Mesenchymal stem cell (in vitro differentiated cells and primary cell): ENCODE results near the gene TMPRSS5.

Experiments
- DNase-seq: peaks from one replicate; pipeline ENCODE4 v3.0.0-alpha.2; 2013
- H2AFZ ChIP-seq: one replicate; pipeline ENCODE4 v1.6.1; 2013; ENCODE audit warnings: low read depth, mild to moderate bottlenecking, control low read depth, inconsistent platforms, low read length, moderate library complexity
- H2AK5ac ChIP-seq: 2 replicates; pipeline ENCODE4 v1.6.1; 2013; ENCODE audit warnings: low read length, moderate library complexity, mild to moderate bottlenecking, inconsistent platforms; ENCODE audit not compliant: severe bottlenecking
- H2BK120ac ChIP-seq: one replicate; pipeline ENCODE4 v1.6.1; 2013; ENCODE audit warnings: low read depth, mild to moderate bottlenecking, inconsistent platforms, low read length, moderate library complexity
- H2BK12ac ChIP-seq, 2 experiments: one replicate each; pipeline ENCODE4 v1.6.1; 2013; ENCODE audit warnings: inconsistent platforms in 2 of 2, low read length in 2 of 2, mild to moderate bottlenecking in 2 of 2, moderate library complexity in 2 of 2, control low read depth in 1 of 2
- H2BK15ac ChIP-seq: one replicate; pipeline ENCODE4 v1.6.1; 2013; ENCODE audit warnings: mild to moderate bottlenecking, low read depth, inconsistent platforms; ENCODE audit not compliant: poor library complexity, severe bottlenecking
- H2BK5ac ChIP-seq: 2 replicates; pipeline ENCODE4 v1.6.1; 2013; ENCODE audit warnings: low read depth, mild to moderate bottlenecking, low read length, control low read depth, inconsistent platforms; ENCODE audit not compliant: poor library complexity, severe bottlenecking
- H3K14ac ChIP-seq, 2 experiments: one replicate each; pipeline ENCODE4 v1.6.1; 2013; ENCODE audit warnings: inconsistent platforms in 2 of 2, low read length in 2 of 2, control low read depth in 1 of 2, mild to moderate bottlenecking in 1 of 2, moderate library complexity in 1 of 2
- H3K18ac ChIP-seq, 2 experiments: one replicate each; pipeline ENCODE4 v1.6.1; 2013; ENCODE audit warnings: inconsistent platforms in 2 of 2, low read length in 2 of 2, control low read depth in 1 of 2, low read depth in 1 of 2, mild to moderate bottlenecking in 1 of 2
- H3K23ac ChIP-seq, 2 experiments: one replicate each; pipeline ENCODE4 v1.6.1; 2013; ENCODE audit warnings: inconsistent platforms in 2 of 2, low read length in 2 of 2, mild to moderate bottlenecking in 2 of 2, moderate library complexity in 2 of 2, control low read depth in 1 of 2
- H3K27ac ChIP-seq: 2 replicates; pipeline ENCODE4 v1.5.1; 2013; ENCODE audit warnings: mild to moderate bottlenecking, moderate library complexity, low read length, control low read depth, inconsistent platforms; ENCODE audit not compliant: poor library complexity, severe bottlenecking
- H3K27me3 ChIP-seq, 2 experiments: 2 replicates each; pipeline versions ENCODE4 v1.6.1 to v1.7.0; 2013; ENCODE audit warnings: low read length in 2 of 2, mild to moderate bottlenecking in 2 of 2, moderate library complexity in 2 of 2, control low read depth in 1 of 2, inconsistent platforms in 1 of 2; ENCODE audit not compliant: control insufficient read depth in 1 of 2, insufficient read depth in 1 of 2
- H3K36me3 ChIP-seq, 2 experiments: 2 replicates each; pipeline versions ENCODE4 v1.6.1 to v1.7.0; 2013; ENCODE audit warnings: low read length in 2 of 2, control low read depth in 1 of 2, inconsistent platforms in 1 of 2, low read depth in 1 of 2, mild to moderate bottlenecking in 1 of 2; ENCODE audit not compliant: insufficient read depth in 2 of 2, control insufficient read depth in 1 of 2
- H3K4ac ChIP-seq, 2 experiments: one replicate each; pipeline ENCODE4 v1.6.1; 2013; ENCODE audit warnings: inconsistent platforms in 2 of 2, low read length in 2 of 2, mild to moderate bottlenecking in 2 of 2, moderate library complexity in 2 of 2, control low read depth in 1 of 2, low read depth in 1 of 2
- H3K4me1 ChIP-seq: 2 replicates; pipeline ENCODE4 v1.6.1; 2013; ENCODE audit warnings: low read depth, low read length, control low read depth; ENCODE audit not compliant: control insufficient read depth, insufficient read depth
- H3K4me2 ChIP-seq: 2 replicates; pipeline ENCODE4 v1.6.1; 2013; ENCODE audit warnings: low read length, mild to moderate bottlenecking, inconsistent platforms; ENCODE audit not compliant: poor library complexity, severe bottlenecking
- H3K4me3 ChIP-seq, 2 experiments: 2 replicates each; pipeline versions ENCODE4 v1.5.1 to v1.7.0; 2013; ENCODE audit warnings: low read length in 2 of 2, mild to moderate bottlenecking in 2 of 2, control low read depth in 1 of 2, low read depth in 1 of 2; ENCODE audit not compliant: insufficient read depth in 1 of 2
- H3K79me1 ChIP-seq: replicated peaks from 2 replicates; pipeline ENCODE4 v1.6.1; 2013; ENCODE audit warnings: mild to moderate bottlenecking, control low read depth, low read length, inconsistent platforms; ENCODE audit not compliant: poor library complexity, severe bottlenecking
- H3K9ac ChIP-seq: 2 replicates; pipeline ENCODE4 v1.7.0; 2013; ENCODE audit warnings: mild to moderate bottlenecking, low read length, moderate library complexity
- H3K9me3 ChIP-seq: 2 replicates; pipeline ENCODE4 v1.7.0; 2013; ENCODE audit warnings: mild to moderate bottlenecking, low read length; ENCODE audit not compliant: control insufficient read depth
- H4K8ac ChIP-seq: one replicate; pipeline ENCODE4 v1.6.1; 2013; ENCODE audit warnings: inconsistent platforms, mild to moderate bottlenecking, low read length, moderate library complexity
- H4K91ac ChIP-seq: one replicate; pipeline ENCODE4 v1.6.1; 2013; ENCODE audit warnings: mild to moderate bottlenecking, low read length, inconsistent platforms
- WGBS: methylation state at CpG from one replicate; pipeline ENCODE4 v1.1.7; 2013; ENCODE audit warnings: mixed read lengths; 5-methylcytosine and 5-hydroxymethylcytosine counted together

Gene TMPRSS5

DNA sequence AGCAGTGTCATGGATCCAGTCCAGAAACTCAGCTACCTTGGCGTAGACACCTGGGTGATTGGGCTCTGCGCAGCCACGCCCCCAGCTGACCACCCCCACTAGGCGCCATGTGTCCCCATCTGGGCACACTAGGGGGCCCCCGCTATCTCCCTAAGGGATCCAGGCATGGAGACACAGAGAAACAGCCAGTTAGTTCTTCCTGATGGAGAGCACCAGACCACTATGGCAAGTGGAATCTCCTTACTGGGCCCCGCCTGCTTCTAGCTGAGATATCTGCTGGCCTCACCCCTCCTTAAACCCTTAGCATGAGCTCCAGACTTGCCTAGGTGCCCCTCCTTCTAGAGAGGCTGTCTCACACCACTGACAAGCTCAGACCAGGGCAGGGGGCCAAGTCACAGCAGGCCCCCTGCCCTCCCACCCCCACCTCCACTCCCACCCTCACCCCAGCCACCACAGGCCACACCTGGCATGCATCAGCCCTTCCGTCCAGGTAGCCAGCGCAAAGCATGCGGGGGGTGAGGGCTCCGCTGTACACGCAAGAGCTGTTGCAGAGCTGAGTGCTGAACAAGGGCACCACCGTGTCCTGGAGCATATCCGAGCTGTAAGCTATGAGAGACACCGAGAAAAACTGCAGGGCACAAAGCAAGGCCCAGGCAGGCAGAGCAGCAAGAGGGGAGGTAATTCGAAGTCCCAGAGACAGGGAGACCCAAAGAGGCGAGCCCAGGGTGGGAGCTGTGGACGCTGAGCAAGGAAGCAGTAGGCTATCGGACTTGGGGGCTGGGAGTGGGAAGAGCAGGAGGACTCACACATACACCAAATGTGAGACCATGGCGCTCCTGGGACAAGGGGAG is 16.1 kb downstream of the TMPRSS5 start:
- 91% methylated on average over 19 of the region's 19 CpGs for WGBS
- H2AFZ ChIP-seq: no peak overlapping the region

DNA sequence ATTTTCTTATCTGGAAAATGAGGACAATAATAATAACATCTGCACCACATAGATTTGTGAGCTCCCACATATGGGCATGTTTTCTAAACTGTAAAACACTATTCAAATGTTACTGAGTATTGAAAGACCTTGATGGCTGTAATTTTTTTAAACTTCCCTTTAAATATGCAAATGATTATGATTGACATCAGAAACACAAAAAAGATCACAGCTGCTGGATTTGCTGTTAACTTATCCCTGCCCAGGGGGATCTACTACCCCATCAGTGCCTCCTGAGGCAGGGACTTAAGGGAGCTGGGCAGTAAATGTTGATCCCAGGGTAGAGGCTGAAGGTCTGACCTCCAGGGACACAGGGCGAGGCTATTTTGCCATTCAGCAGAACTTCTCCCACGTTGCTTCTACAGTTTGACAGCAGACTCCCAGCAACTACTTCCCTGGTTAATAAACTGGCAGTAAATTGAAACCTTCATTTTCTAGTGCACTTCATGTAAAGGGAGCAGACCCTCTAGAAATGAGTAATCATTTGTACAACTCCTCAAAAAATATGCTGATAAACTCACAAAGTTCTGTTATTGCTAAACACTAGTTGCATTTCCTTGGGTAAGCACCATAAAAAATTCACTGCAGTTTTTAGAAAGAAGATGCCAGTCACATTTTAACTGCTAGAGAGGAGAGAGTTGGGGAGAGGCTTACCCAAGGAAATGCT is 20.3 kb downstream of the TMPRSS5 start:
- Histone ChIP-seq H2AK5ac (no peak overlapping the region), H3K4me1 (peaks cover 17% of the 10 kb centered on the region), H3K27me3 (peaks cover 47 to 50% of the 10 kb centered on the region in 2 experiments), H3K36me3 (peaks cover 0 to 5% of the 10 kb centered on the region in 2 experiments), H3K14ac (no peak overlapping the region), H3K27ac (no peak overlapping the region), H2BK15ac (no peak overlapping the region), H3K18ac (no peak overlapping the region), H3K4ac (no peak overlapping the region), H2BK5ac (no peak overlapping the region), H3K9ac (no peak overlapping the region), H2BK12ac (no peak overlapping the region), H3K9me3 (no peaks in the 10 kb centered on the region), H3K4me3 (no peak overlapping the region), H2AFZ (no peak overlapping the region), H3K4me2 (no peak overlapping the region), H3K23ac (no peak overlapping the region), H2BK120ac (no peak overlapping the region), H4K8ac (no peak overlapping the region), H4K91ac (no peak overlapping the region), H3K79me1 (no peaks in the 10 kb centered on the region)
- WGBS: 64% methylated on average over 2 of the region's 2 CpGs
- DNase-seq: no peak

More for the DNA sequence above, 16.1 kb downstream of the TMPRSS5 start:
- Histone ChIP-seq H3K9ac (no peak overlapping the region), H3K27ac (no peak overlapping the region), H4K8ac (peak overlapping the region; percentile 31), H3K9me3 (no peaks in the 10 kb centered on the region), H3K4ac (no peak overlapping the region), H3K14ac (peak overlapping the region in 1 of 2 experiments; percentile 56), H3K27me3 (peaks cover 9 to 15% of the 10 kb centered on the region in 2 experiments), H3K23ac (no peak overlapping the region), H3K4me2 (no peak overlapping the region), H3K4me3 (peak overlapping the region in 1 of 2 experiments; percentile 14), H2BK5ac (no peak overlapping the region), H4K91ac (peak overlapping the region; percentile 43), H3K4me1 (peaks cover 11% of the 10 kb centered on the region), H3K18ac (peak overlapping the region in 1 of 2 experiments; percentile 41), H2BK120ac (no peak overlapping the region), H2BK12ac (no peak overlapping the region), H3K79me1 (no peaks in the 10 kb centered on the region), H2BK15ac (peak overlapping the region; percentile 20), H2AK5ac (no peak overlapping the region), H3K36me3 (peaks cover 0 to 5% of the 10 kb centered on the region in 2 experiments)
- no peak for DNase-seq

GRCh38 chr11:113684496-113684895 is 21.6 kb downstream of the TMPRSS5 start:
- Histone ChIP-seq H2BK120ac (no peak overlapping the region), H2BK15ac (no peak overlapping the region), H2AFZ (no peak overlapping the region), H3K18ac (no peak overlapping the region), H4K91ac (no peak overlapping the region), H3K4me1 (peaks cover 10% of the 10 kb centered on the region), H2AK5ac (no peak overlapping the region), H3K79me1 (no peaks in the 10 kb centered on the region), H3K36me3 (peaks cover 0 to 3% of the 10 kb centered on the region in 2 experiments), H3K4me3 (no peak overlapping the region), H3K23ac (no peak overlapping the region), H3K27ac (no peak overlapping the region), H2BK12ac (no peak overlapping the region), H2BK5ac (no peak overlapping the region), H3K9me3 (no peaks in the 10 kb centered on the region), H3K4me2 (no peak overlapping the region), H3K27me3 (peaks cover 60 to 63% of the 10 kb centered on the region in 2 experiments), H3K9ac (no peak overlapping the region), H4K8ac (no peak overlapping the region), H3K4ac (no peak overlapping the region), H3K14ac (no peak overlapping the region)
- DNase-seq: no peak
- 67% methylated on average over 4 of the region's 5 CpGs for WGBS

GRCh38 chr11:113683481-113684046 is 22.5 kb downstream of the TMPRSS5 start:
- Histone ChIP-seq H3K4me3 (no peak overlapping the region), H2BK120ac (no peak overlapping the region), H3K36me3 (peaks cover 0 to 2% of the 10 kb centered on the region in 2 experiments), H4K8ac (no peak overlapping the region), H3K27ac (no peak overlapping the region), H2BK12ac (no peak overlapping the region), H4K91ac (no peak overlapping the region), H3K4ac (no peak overlapping the region), H3K4me1 (peaks cover 10% of the 10 kb centered on the region), H3K9ac (no peak overlapping the region), H3K27me3 (peaks cover 67 to 72% of the 10 kb centered on the region in 2 experiments), H3K14ac (no peak overlapping the region), H2AFZ (no peak overlapping the region), H2AK5ac (no peak overlapping the region), H3K23ac (no peak overlapping the region), H2BK15ac (no peak overlapping the region), H3K9me3 (no peaks in the 10 kb centered on the region), H2BK5ac (no peak overlapping the region), H3K79me1 (no peaks in the 10 kb centered on the region), H3K4me2 (no peak overlapping the region), H3K18ac (no peak overlapping the region)
- no peak for DNase-seq
- 81% methylated on average over 6 of the region's 6 CpGs for WGBS
